ENCODE data around the gene MYB.

The MYB gene

DNA sequence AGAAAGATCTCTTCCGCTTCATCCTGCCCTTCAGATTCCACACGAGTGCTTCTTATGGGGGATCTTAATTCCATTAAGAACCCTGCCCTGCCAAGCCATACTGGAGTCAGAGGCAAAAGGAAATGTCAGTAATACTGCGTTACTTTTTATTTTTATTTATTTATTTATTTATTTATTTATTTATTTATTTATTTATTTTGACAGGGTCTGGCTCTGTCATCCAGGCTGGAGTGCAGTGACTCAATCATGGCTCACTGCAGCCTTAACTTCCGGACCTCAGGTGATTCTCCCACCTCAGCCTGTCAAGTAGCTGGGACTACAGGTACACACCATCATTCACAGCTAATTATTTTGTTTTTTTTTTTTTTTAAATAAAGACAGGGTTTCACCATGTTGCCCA lies 79.5 kb downstream of the MYB start (continued):
- peak; percentile 57; the same call in 1 of the 2 replicates for TF ChIP-seq ZNF140 (tag by site-specific recombination; IDR thresholded peaks at IDR 0.05)
- TF ChIP-seq ZNF510 (tag by site-specific recombination; IDR thresholded peaks at IDR 0.05; ENCODE audit: insufficient replicate concordance) = peak; percentile 58
- TF ChIP-seq SP3 (tag by site-specific recombination; IDR thresholded peaks at IDR 0.05) = no peak
- TF ChIP-seq, protein P1, sequence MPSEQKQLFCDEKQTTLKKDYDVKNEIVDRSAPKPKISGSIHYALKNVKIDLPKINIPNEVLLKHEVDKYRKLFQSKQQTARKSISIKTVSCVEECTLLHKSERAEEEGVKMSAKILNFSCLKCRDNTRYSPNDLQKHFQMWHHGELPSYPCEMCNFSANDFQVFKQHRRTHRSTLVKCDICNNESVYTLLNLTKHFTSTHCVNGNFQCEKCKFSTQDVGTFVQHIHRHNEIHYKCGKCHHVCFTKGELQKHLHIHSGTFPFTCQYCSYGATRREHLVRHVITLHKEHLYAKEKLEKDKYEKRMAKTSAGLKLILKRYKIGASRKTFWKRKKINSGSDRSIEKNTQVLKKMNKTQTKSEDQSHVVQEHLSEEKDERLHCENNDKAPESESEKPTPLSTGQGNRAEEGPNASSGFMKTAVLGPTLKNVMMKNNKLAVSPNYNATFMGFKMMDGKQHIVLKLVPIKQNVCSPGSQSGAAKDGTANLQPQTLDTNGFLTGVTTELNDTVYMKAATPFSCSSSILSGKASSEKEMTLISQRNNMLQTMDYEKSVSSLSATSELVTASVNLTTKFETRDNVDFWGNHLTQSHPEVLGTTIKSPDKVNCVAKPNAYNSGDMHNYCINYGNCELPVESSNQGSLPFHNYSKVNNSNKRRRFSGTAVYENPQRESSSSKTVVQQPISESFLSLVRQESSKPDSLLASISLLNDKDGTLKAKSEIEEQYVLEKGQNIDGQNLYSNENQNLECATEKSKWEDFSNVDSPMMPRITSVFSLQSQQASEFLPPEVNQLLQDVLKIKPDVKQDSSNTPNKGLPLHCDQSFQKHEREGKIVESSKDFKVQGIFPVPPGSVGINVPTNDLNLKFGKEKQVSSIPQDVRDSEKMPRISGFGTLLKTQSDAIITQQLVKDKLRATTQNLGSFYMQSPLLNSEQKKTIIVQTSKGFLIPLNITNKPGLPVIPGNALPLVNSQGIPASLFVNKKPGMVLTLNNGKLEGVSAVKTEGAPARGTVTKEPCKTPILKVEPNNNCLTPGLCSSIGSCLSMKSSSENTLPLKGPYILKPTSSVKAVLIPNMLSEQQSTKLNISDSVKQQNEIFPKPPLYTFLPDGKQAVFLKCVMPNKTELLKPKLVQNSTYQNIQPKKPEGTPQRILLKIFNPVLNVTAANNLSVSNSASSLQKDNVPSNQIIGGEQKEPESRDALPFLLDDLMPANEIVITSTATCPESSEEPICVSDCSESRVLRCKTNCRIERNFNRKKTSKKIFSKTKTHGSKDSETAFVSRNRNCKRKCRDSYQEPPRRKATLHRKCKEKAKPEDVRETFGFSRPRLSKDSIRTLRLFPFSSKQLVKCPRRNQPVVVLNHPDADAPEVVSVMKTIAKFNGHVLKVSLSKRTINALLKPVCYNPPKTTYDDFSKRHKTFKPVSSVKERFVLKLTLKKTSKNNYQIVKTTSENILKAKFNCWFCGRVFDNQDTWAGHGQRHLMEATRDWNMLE (tag by site-specific recombination; conservative IDR thresholded peaks at IDR 0.05; ENCODE audit: low read depth) = peak; percentile 89
- peak; percentile 84 for TF ChIP-seq ZNF555 (tag by site-specific recombination; conservative IDR thresholded peaks at IDR 0.05)
- TF ChIP-seq, protein P2, sequence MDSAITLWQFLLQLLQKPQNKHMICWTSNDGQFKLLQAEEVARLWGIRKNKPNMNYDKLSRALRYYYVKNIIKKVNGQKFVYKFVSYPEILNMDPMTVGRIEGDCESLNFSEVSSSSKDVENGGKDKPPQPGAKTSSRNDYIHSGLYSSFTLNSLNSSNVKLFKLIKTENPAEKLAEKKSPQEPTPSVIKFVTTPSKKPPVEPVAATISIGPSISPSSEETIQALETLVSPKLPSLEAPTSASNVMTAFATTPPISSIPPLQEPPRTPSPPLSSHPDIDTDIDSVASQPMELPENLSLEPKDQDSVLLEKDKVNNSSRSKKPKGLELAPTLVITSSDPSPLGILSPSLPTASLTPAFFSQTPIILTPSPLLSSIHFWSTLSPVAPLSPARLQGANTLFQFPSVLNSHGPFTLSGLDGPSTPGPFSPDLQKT (IDR thresholded peaks at IDR 0.05; ENCODE audit: borderline replicate concordance, low read depth, low read length) = no peak
- no peak for TF ChIP-seq ZNF221 (tag by site-specific recombination; IDR thresholded peaks at IDR 0.05; ENCODE audit: borderline replicate concordance)
- TF ChIP-seq, protein P3, sequence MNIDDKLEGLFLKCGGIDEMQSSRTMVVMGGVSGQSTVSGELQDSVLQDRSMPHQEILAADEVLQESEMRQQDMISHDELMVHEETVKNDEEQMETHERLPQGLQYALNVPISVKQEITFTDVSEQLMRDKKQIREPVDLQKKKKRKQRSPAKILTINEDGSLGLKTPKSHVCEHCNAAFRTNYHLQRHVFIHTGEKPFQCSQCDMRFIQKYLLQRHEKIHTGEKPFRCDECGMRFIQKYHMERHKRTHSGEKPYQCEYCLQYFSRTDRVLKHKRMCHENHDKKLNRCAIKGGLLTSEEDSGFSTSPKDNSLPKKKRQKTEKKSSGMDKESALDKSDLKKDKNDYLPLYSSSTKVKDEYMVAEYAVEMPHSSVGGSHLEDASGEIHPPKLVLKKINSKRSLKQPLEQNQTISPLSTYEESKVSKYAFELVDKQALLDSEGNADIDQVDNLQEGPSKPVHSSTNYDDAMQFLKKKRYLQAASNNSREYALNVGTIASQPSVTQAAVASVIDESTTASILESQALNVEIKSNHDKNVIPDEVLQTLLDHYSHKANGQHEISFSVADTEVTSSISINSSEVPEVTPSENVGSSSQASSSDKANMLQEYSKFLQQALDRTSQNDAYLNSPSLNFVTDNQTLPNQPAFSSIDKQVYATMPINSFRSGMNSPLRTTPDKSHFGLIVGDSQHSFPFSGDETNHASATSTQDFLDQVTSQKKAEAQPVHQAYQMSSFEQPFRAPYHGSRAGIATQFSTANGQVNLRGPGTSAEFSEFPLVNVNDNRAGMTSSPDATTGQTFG (tag by site-specific recombination; IDR thresholded peaks at IDR 0.05; ENCODE audit: borderline replicate concordance) = no peak
- TF ChIP-seq, protein P4, sequence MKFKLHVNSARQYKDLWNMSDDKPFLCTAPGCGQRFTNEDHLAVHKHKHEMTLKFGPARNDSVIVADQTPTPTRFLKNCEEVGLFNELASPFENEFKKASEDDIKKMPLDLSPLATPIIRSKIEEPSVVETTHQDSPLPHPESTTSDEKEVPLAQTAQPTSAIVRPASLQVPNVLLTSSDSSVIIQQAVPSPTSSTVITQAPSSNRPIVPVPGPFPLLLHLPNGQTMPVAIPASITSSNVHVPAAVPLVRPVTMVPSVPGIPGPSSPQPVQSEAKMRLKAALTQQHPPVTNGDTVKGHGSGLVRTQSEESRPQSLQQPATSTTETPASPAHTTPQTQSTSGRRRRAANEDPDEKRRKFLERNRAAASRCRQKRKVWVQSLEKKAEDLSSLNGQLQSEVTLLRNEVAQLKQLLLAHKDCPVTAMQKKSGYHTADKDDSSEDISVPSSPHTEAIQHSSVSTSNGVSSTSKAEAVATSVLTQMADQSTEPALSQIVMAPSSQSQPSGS (tag by site-specific recombination; IDR thresholded peaks at IDR 0.05; ENCODE audit: low read depth) = no peak
- no peak for TF ChIP-seq ZNF423 (tag by site-specific recombination; IDR thresholded peaks at IDR 0.05)
- peak; percentile 74 for TF ChIP-seq ZNF558 (tag by site-specific recombination; IDR thresholded peaks at IDR 0.05)
- TF ChIP-seq ZNF621 (tag by site-specific recombination; IDR thresholded peaks at IDR 0.05) = no peak
- TF ChIP-seq ZNF473 (tag by site-specific recombination; IDR thresholded peaks at IDR 0.05) = no peak
- no peak for TF ChIP-seq KLF16 (tag by site-specific recombination; IDR thresholded peaks at IDR 0.05)
- TF ChIP-seq ZNF133 (tag by site-specific recombination; IDR thresholded peaks at IDR 0.05) = no peak
- no peak for TF ChIP-seq ZNF792 (tag by site-specific recombination; IDR thresholded peaks at IDR 0.05)
- TF ChIP-seq ZNF121 (tag by site-specific recombination; IDR thresholded peaks at IDR 0.05) = no peak
- TF ChIP-seq ZNF654 (tag by site-specific recombination; IDR thresholded peaks at IDR 0.05; ENCODE audit: low read depth) = peak; percentile 24
- TF ChIP-seq, protein P5, sequence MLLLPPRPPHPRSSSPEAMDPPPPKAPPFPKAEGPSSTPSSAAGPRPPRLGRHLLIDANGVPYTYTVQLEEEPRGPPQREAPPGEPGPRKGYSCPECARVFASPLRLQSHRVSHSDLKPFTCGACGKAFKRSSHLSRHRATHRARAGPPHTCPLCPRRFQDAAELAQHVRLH (tag by site-specific recombination; IDR thresholded peaks at IDR 0.05) = no peak
- TF ChIP-seq ZNF426 (tag by site-specific recombination; IDR thresholded peaks at IDR 0.05) = peak; percentile 84
- no peak for TF ChIP-seq ZNF112 (tag by site-specific recombination; IDR thresholded peaks at IDR 0.05)
- no peak for TF ChIP-seq GLI2 (tag by site-specific recombination; IDR thresholded peaks at IDR 0.05; ENCODE audit: borderline replicate concordance, low read depth)
- TF ChIP-seq, protein P6, sequence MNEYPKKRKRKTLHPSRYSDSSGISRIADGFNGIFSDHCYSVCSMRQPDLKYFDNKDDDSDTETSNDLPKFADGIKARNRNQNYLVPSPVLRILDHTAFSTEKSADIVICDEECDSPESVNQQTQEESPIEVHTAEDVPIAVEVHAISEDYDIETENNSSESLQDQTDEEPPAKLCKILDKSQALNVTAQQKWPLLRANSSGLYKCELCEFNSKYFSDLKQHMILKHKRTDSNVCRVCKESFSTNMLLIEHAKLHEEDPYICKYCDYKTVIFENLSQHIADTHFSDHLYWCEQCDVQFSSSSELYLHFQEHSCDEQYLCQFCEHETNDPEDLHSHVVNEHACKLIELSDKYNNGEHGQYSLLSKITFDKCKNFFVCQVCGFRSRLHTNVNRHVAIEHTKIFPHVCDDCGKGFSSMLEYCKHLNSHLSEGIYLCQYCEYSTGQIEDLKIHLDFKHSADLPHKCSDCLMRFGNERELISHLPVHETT (tag by site-specific recombination; IDR thresholded peaks at IDR 0.05) = no peak
- TF ChIP-seq, protein P7, sequence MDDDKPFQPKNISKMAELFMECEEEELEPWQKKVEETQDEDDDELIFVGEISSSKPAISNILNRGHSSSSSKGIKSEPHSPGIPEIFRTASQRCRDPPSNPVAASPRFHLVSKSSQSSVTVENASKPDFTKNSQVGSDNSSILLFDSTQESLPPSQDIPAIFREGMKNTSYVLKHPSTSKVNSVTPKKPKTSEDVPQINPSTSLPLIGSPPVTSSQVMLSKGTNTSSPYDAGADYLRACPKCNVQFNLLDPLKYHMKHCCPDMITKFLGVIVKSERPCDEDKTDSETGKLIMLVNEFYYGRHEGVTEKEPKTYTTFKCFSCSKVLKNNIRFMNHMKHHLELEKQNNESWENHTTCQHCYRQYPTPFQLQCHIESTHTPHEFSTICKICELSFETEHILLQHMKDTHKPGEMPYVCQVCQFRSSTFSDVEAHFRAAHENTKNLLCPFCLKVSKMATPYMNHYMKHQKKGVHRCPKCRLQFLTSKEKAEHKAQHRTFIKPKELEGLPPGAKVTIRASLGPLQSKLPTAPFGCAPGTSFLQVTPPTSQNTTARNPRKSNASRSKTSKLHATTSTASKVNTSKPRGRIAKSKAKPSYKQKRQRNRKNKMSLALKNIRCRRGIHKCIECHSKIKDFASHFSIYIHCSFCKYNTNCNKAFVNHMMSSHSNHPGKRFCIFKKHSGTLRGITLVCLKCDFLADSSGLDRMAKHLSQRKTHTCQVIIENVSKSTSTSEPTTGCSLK (tag by site-specific recombination; IDR thresholded peaks at IDR 0.05) = no peak
- TF ChIP-seq ZNF292 (tag by site-specific recombination; IDR thresholded peaks at IDR 0.05; ENCODE audit: borderline replicate concordance, low read depth) = peak; percentile 64; the same call in 1 of the 2 replicates

Data from HEK293 (cell line).